HG03045 (cell line): Measurements from ENCODE around the gene VWA5B2.

Experiments
- ATAC-seq: cut with Tn5 transposase; IDR thresholded peaks from one replicate; pipeline ENCODE4 v1.9.1; 2021; ENCODE audit warnings: mild to moderate bottlenecking, moderate library complexity; ENCODE audit not compliant: unreplicated experiment

Gene VWA5B2

DNA sequence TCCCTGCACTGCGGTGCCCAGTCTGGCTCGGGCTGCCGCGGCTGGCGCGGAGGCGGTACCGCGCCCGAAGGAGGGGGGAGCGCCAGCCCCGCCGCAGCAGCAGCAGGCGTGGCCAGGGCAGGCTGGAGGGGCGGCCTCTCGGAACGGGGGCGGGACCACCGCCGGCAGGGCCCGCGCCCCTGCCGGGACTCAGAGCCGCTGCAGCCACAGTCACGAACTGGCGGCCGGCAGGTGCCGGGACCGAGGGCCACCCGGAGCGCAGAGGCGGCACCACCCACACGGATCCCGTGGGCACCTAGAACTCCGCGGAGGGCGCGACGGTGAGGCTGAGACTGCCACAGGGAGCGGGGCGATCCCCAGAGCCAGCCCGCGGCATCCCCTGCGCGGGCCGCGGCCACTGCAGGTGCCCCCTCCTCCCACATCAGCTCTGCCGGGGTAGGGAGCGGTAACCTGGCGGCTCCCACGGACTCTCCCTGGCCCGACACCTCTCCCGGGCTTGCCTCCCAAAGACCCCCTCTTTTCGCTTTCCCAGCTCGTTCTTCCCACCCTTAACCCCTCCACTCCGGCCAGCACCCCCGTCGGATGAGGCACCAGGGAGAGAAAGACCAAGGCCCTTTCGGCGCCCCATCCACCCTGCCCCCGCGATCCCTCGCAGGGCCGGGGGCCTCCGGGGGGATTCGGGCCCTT lies at the start of gene VWA5B2:
Gene VWA5B2 (plus strand): TSS at position 192 of the 687 bp plus-strand sequence. CDS start 944 bp downstream, outside the sequence.
- ATAC-seq, result peak; percentile 77

DNA sequence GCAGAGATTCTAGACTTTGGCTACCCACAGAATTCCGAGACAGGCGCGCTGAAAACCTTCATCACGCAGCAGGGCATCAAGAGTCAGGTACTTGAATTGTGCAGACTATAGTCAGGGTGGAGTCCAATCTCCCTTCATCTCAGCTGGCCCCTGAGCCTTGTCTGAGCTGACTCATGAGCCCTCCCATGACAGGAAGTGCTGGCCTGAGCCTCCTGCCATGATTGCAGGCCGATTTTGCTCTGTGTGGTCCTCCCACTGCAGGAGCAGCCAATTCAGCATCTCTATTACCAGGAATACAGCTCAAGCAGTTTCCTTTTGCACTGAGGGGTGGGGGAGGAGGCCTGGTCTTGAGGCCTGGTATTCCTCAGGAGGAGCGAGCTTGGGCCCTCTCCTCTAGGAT lies 49.2 kb upstream of the VWA5B2 start:
- no peak for ATAC-seq

DNA sequence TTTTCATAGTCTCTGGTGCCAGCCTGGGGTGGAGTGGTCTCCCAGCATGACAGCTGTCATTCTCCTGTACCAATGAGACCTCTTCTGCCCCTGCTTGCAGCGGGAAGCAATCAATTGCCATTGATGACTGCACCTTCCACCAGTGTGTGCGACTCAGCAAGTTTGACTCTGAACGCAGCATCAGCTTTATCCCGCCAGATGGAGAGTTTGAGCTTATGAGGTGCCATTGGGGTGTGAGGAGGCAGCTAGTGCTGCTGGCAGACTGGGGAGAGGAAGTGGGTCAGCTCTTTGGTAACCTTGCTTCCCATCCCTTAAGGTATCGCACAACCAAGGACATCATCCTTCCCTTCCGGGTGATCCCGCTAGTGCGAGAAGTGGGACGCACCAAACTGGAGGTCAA lies 47.8 kb upstream of the VWA5B2 start:
- ATAC-seq, result no peak

DNA sequence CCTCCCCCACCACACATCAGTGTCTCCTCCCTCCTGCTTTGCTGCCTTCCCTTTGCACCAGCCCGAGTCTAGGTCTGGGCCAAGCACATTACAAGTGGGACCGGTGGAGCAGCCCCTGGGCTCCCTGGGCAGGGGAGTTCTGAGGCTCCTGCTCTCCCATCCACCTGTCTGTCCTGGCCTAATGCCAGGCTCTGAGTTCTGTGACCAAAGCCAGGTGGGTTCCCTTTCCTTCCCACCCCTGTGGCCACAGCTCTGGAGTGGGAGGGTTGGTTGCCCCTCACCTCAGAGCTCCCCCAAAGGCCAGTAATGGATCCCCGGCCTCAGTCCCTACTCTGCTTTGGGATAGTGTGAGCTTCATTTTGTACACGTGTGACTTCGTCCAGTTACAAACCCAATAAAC lies 45.7 kb upstream of the VWA5B2 start:
- ATAC-seq, result no peak

DNA sequence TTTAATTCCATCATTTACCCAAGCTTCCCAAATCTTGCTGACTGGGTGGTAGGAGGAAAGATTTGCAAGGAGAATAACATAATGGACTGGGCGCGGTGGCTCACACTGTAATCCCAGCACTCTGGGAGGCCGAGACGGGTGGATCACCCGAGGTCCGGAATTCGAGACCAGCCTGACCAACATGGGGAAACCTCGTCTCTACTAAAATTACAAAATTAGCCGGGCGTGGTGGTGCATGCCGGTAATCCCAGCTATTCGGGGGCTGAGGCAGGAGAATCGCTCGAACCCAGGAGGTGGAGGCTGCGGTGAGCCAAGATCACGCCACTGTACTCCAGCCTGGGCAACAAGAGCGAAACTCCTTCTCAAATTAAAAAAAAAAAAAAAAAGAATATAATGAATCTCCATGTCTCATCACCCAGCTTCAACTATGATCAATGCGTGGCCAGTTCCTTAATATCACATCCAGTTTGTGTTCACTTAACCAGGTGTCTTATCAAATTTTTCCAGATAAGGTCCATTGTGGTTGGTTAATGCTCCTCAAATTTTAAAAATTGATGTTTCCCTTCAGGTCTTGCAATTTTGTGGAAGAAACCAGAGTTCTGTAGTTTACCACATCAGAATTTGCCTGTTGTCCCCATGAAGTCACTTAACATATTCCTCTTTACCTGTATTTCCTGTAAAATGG lies 44.7 kb upstream of the VWA5B2 start:
- ATAC-seq, result no peak

DNA sequence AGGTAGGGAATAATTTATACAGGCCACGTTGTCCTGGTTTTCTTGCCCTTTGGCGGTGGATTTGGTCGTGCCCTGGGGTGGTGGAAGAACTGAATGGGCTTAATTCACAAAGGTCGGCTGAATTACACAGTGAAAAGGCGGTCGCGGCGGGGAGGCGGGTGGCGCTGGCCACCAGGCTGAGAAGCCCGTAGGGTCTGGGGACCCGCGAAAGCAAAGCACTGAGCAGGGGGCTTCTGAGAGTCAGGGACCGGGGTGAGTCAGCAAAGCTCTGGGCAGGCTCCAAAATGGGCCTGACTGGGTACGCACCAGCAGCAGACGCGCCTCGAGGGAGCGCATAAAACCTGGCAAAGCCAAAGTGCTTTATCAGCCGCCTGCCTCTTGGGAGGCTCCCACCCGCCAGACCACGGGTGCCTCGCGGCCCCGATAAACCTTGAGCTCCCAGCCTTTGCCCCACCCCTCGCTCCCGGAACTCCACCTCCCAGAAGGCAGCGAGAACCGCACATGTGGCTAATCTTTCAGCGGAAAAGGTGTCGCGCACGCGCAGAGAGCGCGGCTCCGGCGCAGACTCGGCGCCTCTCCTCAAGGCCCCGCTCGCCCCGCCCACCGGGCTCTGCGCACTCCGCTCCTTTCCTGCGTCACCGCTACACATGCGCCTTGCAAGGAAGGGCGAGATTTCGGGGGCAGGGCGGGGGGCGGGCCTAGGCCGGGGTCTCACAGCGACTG lies 43.8 kb upstream of the VWA5B2 start:
- peak; percentile 91 for ATAC-seq

DNA sequence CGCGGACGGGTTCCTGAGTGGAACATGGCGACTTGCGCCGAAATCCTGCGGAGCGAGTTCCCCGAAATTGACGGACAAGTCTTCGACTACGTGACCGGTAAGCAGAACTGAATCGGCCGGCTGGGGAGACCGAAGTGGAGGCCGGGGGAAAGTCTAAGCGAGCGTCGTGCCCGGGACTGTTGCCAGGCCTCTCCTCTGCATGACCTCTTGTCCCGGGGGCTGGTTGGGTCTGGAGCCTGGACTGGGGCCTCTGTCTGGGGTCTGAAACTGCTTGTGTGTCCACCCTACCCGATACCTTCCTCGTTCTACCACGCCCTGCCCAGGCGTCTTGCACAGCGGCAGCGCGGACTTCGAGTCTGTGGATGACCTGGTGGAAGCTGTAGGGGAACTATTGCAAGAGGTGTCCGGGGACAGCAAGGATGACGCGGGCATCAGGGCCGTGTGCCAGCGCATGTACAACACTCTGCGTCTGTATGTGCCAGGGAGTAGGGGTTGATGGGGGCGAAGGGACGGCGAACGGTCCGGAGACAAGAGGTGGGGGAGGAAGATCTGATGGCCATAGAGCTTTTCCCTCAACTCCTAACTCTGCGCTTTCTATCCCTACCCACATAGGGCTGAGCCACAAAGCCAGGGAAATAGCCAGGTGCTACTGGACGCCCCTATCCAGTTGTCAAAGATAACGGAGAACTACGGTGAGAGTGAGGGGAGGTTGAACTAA lies 43.0 kb upstream of the VWA5B2 start, which contains the start of gene ABCF3:
Gene ABCF3 (plus strand): TSS at position 16 of the 718 bp plus-strand sequence. CDS start 9 bp downstream, at position 25.
- ATAC-seq, result peak; percentile 29

DNA sequence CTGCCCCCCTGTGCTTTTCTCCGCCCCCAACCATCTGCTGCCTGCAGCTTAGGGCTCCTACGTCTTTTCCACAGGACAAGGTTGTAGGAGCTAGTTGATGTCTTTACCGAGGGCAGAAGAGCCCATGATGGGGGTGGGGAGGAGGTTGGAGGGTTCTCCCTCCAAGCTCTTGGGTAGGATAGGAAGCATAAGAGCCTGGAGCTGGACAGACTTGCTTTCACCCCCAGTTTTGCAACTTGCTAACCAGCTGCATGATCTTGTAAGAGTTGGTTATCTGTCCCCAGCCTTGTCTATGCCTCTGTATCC lies 42.5 kb upstream of the VWA5B2 start:
- no peak for ATAC-seq

DNA sequence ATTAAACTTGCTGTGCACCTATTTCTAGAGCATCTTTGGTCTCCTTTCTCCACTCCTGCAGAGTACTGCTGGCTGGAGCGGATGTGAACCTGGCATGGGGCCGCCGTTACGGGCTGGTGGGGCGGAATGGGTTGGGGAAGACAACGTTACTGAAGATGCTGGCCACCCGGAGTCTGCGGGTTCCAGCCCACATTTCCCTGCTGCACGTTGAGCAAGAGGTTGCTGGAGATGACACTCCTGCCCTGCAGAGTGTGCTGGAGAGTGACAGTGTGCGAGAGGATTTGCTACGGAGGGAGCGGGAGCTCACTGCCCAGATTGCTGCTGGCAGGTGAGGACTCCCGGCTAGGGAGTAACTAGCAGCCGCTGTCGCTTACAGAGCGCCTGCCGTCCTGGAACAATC lies 41.3 kb upstream of the VWA5B2 start:
- ATAC-seq, result no peak

DNA sequence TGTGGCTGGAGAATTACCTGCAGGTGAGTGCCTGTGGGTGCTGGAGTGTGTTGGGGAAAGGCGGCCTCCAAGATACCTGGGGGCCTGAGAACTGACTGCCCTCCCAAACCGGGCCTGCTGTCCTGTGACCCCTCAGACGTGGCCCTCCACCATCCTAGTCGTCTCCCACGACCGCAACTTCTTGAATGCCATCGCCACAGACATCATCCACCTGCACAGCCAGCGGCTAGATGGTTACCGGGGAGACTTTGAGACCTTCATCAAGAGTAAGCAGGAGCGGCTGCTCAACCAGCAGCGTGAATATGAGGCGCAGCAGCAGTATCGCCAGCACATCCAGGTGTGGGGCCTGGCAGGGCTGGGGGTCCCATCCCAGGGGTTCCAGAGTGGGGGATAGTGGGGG lies 40.0 kb upstream of the VWA5B2 start:
- no peak for ATAC-seq

DNA sequence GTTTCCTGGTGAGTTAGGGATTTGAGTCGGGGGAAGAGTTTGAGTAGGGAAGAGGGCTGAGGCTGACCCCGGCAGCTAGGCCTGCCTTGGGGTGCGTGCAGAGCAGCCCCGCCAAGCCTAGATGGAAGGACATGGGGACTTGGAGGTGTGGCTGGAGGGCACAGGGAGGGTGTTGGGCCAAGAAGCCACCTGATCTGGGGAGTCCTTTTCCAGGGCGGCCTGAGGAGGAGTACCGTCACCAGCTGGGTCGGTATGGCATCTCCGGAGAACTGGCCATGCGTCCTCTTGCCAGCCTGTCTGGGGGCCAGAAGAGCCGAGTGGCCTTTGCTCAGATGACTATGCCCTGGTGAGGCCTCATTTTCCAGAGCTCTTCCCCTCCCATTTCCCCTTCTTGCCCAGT lies 36.5 kb upstream of the VWA5B2 start:
- no peak for ATAC-seq

DNA sequence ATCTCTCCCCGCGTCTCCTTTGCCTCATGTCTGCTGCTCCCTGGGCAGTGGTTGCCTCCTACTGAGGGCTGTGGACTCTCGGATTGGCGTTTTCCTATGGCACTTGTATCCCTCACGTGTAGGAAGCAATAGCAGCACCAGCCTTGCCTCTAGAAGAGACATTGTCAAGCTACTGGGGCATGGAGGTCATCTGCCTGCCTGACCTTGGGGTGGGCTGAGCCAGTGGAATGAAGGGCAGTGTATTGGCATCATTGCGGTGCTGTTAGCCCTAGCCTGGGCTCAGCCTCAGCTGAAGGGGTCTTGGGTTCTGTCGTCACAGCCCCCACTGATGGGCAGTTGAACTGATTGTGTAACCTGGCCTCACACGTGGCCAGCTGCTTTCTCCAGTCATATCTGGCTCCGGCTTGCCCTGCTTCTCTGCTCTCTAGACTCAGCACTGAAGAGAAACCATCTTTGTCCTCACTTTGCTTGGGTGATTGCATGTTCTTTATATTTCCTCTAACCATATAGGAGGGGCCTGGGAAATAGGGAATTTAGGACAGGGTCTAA lies 35.3 kb upstream of the VWA5B2 start:
- ATAC-seq, result no peak

DNA sequence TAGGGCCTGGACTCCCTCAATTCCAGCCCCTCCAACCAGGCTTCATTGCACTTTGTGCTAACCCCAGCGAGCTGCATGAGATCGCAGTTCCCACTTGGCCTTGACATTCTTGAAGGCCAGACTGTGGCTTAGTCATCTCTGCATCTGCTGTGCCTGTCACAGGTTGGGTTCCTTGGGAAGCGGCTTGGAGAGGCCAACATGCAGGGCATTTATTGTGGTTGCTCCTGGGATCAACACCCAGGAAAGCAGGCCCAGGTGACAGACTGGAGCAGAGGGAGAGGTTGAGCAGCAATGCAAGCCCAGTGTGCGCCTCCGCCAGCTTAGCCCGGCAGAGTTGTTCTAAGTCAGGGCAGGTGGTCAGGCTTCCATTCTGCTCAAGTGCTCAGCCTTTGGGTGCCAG lies 32.8 kb upstream of the VWA5B2 start:
- no peak for ATAC-seq

DNA sequence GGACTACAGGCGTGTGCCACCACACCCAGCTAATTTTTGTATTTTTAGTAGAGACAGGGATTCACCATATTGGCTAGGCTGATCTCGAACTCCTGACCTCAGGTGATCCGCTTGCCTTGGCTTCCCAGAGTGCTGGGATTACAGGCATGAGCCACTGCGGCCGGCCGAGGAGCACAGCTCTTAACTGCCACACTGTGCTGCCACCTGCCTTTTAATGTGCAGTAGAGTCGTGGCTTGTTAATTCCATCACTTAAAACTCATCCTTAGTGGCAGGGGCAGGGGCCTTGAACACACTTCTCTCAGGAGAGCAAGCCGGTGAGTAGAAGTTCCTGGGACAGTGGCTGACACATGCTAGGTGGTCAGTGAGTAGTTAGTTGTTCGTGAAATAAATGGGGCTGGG lies 30.9 kb upstream of the VWA5B2 start:
- no peak for ATAC-seq

DNA sequence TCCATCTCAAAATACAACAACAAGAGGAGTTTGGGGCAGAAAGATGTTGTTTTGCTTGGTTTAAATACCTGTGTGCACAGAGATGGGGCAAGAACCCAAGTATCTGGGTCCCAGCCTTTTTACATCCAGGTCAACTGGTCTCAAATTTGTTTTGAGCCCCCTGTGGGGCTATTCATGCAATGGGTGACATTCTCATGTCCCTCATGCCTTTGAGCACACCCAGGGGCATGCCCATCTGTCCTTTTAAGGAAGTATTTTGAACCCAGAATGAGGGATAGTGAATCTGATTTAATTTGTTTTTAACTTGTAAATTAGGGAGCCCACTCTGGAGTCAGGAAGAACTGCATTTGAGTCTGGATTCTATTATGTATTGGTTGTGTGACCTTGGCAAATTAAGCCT lies 28.6 kb upstream of the VWA5B2 start:
- no peak for ATAC-seq

DNA sequence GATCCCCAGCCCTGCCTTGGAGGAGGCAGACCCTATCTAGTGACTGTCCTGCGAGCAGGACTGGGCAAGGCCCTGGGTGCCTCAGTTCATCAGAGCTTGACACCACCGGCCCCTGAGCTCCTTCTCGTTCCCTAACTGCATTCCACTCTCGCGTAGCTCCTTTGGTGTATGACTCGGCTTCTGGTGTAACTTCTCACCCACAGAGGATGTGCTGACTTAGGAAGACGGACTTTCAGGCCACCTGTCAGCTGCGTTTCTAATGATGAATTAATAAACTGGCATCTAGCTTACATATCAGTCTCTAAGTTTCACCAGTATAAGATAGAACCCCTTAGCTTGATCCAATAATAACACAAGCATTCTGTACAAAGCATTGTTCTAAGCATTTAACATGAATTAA lies 25.9 kb upstream of the VWA5B2 start:
- no peak for ATAC-seq

DNA sequence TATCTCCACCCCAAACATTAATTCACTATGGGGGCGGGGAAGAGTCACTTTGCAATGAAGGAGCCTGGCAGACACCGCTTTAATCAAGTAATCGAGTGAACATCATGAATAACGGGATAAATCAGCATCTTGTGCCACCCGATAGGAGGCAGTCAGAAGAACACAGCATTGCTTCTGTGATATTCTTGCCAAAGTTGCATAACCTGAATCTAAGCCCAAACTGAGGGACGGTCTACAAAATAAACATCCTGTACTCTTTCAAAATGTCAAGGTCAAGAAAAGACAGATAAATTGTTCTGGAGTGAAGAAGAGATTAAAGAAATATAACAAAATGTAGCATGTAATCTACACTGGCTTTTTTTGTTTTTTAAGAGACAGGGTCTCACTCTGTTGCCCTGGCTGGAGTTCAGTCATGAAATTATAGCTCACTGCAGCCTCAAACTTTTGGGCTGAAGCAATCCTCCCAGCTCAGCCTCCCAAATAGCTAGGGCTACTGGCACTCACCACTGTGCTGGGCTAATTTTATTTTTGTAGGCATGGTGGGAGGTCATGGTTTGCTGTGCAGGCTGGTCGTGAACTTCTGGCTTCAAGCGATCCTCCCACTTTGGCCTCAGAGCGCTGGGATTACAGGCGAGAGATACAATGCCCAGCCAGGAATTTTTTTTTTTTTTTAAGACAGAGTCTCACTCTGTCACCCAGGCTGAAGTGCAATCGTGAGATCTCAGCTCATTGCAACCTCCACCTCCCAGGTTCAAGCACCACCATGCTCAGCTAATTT lies 20.1 kb upstream of the VWA5B2 start:
- no peak for ATAC-seq

DNA sequence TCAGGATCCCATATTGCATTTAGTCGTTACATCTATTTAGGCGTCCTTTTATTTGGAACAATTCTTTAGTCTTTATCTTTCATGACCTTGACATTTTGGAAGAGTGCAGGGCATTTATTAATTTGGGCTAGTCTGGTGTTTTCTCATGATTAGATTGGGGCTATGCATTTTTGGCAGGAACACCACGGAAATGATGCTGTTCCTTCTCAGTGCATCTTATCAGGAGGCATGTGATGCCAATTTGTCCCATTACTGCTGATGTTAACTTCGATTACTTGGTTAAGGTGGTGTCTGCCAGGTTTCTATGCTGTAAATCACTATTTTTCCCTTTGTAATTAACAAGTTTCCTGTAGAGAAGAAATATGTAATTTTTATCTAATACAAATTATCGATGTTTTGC lies 18.1 kb upstream of the VWA5B2 start:
- no peak for ATAC-seq

DNA sequence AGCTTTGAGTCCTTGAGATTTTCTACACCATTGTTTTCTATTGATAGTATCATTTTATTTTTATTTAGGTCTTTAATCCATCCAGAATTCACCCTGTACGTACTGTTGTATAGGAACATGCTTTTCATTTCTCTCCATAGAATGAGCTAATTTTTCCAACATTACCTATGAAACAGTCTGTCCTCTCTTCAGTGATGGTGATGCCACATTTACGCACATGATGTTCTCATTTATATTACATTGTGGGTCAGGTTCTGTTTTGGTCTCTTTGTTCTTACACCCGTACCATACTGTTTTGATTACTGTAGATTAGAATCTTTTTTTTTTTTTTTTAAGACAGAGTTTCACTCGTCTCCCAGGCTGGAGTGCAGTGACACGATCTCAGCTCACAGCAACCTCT lies 17.7 kb upstream of the VWA5B2 start:
- ATAC-seq, result no peak

DNA sequence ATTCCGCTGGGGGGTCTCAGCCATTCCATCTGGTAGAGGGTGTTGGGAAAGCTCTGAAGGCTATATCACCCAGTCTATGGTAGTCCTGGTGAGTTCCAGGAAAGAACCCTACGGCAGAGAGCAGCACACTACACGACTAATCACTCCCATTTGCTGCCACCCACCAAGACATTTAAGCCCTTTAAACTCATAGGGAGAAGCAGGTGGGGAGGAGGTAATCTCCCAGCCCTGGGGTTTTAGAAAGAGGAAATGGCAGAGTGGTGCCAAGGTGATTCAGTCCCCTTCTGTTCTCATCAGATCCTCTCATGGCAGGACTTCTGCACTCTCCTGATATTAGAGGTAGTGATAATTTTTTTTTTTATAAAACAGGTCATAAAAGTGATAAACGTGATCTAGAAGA lies 10.6 kb upstream of the VWA5B2 start:
- ATAC-seq, result no peak
